DMS 273 (cell line): ENCODE measurements around the gene OR5AS1.
"Not testable (repeated sequence)": the region's sequence is repeated elsewhere in the genome, so short reads cannot be mapped to it uniquely, and the experiment has no call there.

Experiments used
- DNase-seq: peaks from one replicate; lab custom pipeline; 2025; ENCODE audit not compliant: unreplicated experiment; lab: John Stamatoyannopoulos, UW

OR5AS1 gene

GRCh38 chr11:56027354-56027753, at the start of gene OR5AS1:
Gene OR5AS1 (plus strand): TSS chr11:56027654. CDS start chr11:56030419, 2,765 bp downstream.
- DNase-seq = no peak

- no peak for DNase-seq
Measured at GRCh38 chr11:55994525-55994924, 32.9 kb upstream of the OR5AS1 start, which contains the start of gene OR5F1. Gene OR5F1 (minus strand): TSS chr11:55994625. CDS start chr11:55994625, 0 bp downstream.

GRCh38 chr11:56010716-56011115, 16.7 kb upstream of the OR5AS1 start:
- DNase-seq = no peak

- DNase-seq = no peak
Measured at GRCh38 chr11:56013805-56014204, 13.6 kb upstream of the OR5AS1 start.

GRCh38 chr11:56045538-56045937, 18.1 kb downstream of the OR5AS1 start:
- DNase-seq = no peak

- no peak for DNase-seq
Measured at GRCh38 chr11:56048480-56048879, 21.0 kb downstream of the OR5AS1 start.

GRCh38 chr11:56049487-56049886, 22.0 kb downstream of the OR5AS1 start:
- DNase-seq = no peak

- DNase-seq = not testable (repeated sequence)
Measured at GRCh38 chr11:56056366-56056765, 28.9 kb downstream of the OR5AS1 start.

GRCh38 chr11:56057661-56058237, 30.3 kb downstream of the OR5AS1 start:
- DNase-seq = not testable (repeated sequence)

- DNase-seq = not testable (repeated sequence)
Measured at GRCh38 chr11:56058260-56058780, 30.9 kb downstream of the OR5AS1 start.

GRCh38 chr11:56066980-56067379, 39.5 kb downstream of the OR5AS1 start:
- DNase-seq = no peak
